ENCODE measurements around the gene C3orf20. TPM values are rescaled to one million over a fixed set of nuclear protein-coding genes. Genes with fewer than 3 reads are reported as not detected.

Gene C3orf20
- total RNA-seq, 1 donor from 2014 or later: not detected

DNA sequence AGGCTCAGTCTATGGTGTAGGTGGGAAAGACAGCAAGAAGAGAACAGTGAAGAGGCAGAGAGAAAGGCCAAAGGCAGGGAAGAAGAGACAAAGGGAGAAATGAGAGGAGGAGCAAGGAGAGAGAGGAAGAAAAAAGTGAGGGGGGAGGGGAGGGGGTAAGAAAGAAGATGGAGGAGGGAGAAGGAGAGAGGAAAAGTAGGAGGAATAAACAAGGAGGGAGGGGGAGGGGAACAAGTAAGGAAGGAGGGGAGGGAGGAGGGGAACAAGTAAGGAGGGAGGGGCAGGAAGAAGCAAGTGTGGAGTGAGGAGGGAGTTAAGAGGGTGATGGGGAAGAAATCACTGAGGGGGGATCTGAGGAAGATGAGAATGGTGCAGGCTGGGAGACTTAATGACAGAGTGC, 98.3 kb downstream of the C3orf20 start:
- no peak for TF ChIP-seq CTCF (IDR thresholded peaks at IDR 0.05)
- Mint-ChIP-seq H3K36me3 (ENCODE audit: low read depth) (no peaks in the 10 kb centered on the region), H3K4me3 (ENCODE audit: unreplicated experiment) (no peak overlapping the region), H3K27me3 (ENCODE audit: low read depth) (peaks cover 5% of the 10 kb centered on the region), H3K4me1 (ENCODE audit: low read depth) (no peaks in the 10 kb centered on the region), H3K27ac (ENCODE audit: unreplicated experiment) (no peak overlapping the region), H3K9me3 (ENCODE audit: low read depth) (no peaks in the 10 kb centered on the region)
- no peak for DNase-seq (ENCODE audit: low spot score)

GRCh38 chr3:14773691-14774128, 98.8 kb downstream of the C3orf20 start:
- H3K27me3 Mint-ChIP-seq (ENCODE audit: low read depth): peaks cover 5% of the 10 kb centered on the region
- H3K27ac Mint-ChIP-seq (ENCODE audit: unreplicated experiment): no peak overlapping the region
- no peak overlapping the region for H3K4me3 Mint-ChIP-seq (ENCODE audit: unreplicated experiment)
- TF ChIP-seq CTCF (IDR thresholded peaks at IDR 0.05): no peak
- peaks cover 4% of the 10 kb centered on the region for H3K9me3 Mint-ChIP-seq (ENCODE audit: low read depth)
- no peaks in the 10 kb centered on the region for H3K4me1 Mint-ChIP-seq (ENCODE audit: low read depth)
- no peaks in the 10 kb centered on the region for H3K36me3 Mint-ChIP-seq (ENCODE audit: low read depth)
- no peak for DNase-seq (ENCODE audit: low spot score)

GRCh38 chr3:14774431-14774830, 99.5 kb downstream of the C3orf20 start:
- Mint-ChIP-seq H3K27me3 (ENCODE audit: low read depth) (peaks cover 5% of the 10 kb centered on the region), H3K4me3 (ENCODE audit: unreplicated experiment) (no peak overlapping the region), H3K9me3 (ENCODE audit: low read depth) (peaks cover 11% of the 10 kb centered on the region), H3K27ac (ENCODE audit: unreplicated experiment) (no peak overlapping the region), H3K36me3 (ENCODE audit: low read depth) (no peaks in the 10 kb centered on the region), H3K4me1 (ENCODE audit: low read depth) (no peaks in the 10 kb centered on the region)
- TF ChIP-seq CTCF (IDR thresholded peaks at IDR 0.05): no peak
- DNase-seq (ENCODE audit: low spot score): no peak

GRCh38 chr3:14775011-14775410, 100.1 kb downstream of the C3orf20 start:
- Mint-ChIP-seq H3K36me3 (ENCODE audit: low read depth) (no peaks in the 10 kb centered on the region), H3K4me1 (ENCODE audit: low read depth) (no peaks in the 10 kb centered on the region), H3K4me3 (ENCODE audit: unreplicated experiment) (no peak overlapping the region), H3K9me3 (ENCODE audit: low read depth) (peaks cover 15% of the 10 kb centered on the region), H3K27me3 (ENCODE audit: low read depth) (peaks cover 5% of the 10 kb centered on the region), H3K27ac (ENCODE audit: unreplicated experiment) (no peak overlapping the region)
- no peak for DNase-seq (ENCODE audit: low spot score)
- TF ChIP-seq CTCF (IDR thresholded peaks at IDR 0.05): no peak

- no peak for TF ChIP-seq CTCF (IDR thresholded peaks at IDR 0.05)
- no peak for DNase-seq (ENCODE audit: low spot score)
- Mint-ChIP-seq H3K27me3 (ENCODE audit: low read depth) (peaks cover 7% of the 10 kb centered on the region), H3K4me3 (ENCODE audit: unreplicated experiment) (no peak overlapping the region), H3K9me3 (ENCODE audit: low read depth) (peaks cover 15% of the 10 kb centered on the region), H3K36me3 (ENCODE audit: low read depth) (no peaks in the 10 kb centered on the region), H3K27ac (ENCODE audit: unreplicated experiment) (no peak overlapping the region), H3K4me1 (ENCODE audit: low read depth) (no peaks in the 10 kb centered on the region)
Measured at GRCh38 chr3:14775563-14775962, 100.6 kb downstream of the C3orf20 start.

Measured in chondrocyte (in vitro differentiated cells).